A549 treated with RU486 at 1 μM for 4 hours (cell line): Measurements from ENCODE around the gene ELOVL6. TPM values are rescaled to one million over a fixed set of nuclear protein-coding genes. Genes with fewer than 3 reads are reported as not detected.

ENCODE experiments used
- total RNA-seq: library from RNA; stranded (reverse); fragments of 200-300 nt; extraction: Qiagen RNA extraction; gene quantifications from 5 replicates; pipeline ENCODE4 v1.2.3, GENCODE V29; 2022; ENCODE audit warnings: low read depth

ELOVL6 gene
- total RNA-seq, result 20.0 to 27.6 TPM (median 21.1 TPM) in 5 replicates

GRCh38 chr4:110198435-110199416 is at the start of gene ELOVL6:
Gene ELOVL6 (minus strand): TSS chr4:110198615. CDS start chr4:110198335, 280 bp downstream.

